H1 (cell line): ENCODE measurements around the gene KCNQ1. TPM values are rescaled to one million over a fixed set of nuclear protein-coding genes. Genes with fewer than 3 reads are reported as not detected.

Source experiments
- CTCF ChIA-PET: fragments of 300-600 bp; sonication (Branson Sonifier 250); formaldehyde crosslinking; loops from one replicate; lab custom pipeline; 2021; ENCODE audit not compliant: partially characterized antibody; lab: Charles Lee
- POLR2A ChIA-PET: fragments of 300-600 bp; sonication (Branson Sonifier 250); formaldehyde crosslinking; loops from one replicate; lab custom pipeline; 2021; ENCODE audit warnings: inconsistent platforms; ENCODE audit not compliant: partially characterized antibody; lab: Charles Lee
- DNase-seq, 2 experiments: peaks; one replicate each; pipeline versions ENCODE4 v3.0.0 to v3.0.0-alpha.2; 2010 to 2022; ENCODE audit warnings: low spot score in 2 of 2, low read depth in 1 of 2, mixed read lengths in 1 of 2
- FAIRE-seq: peaks from 2 replicates; lab custom pipeline; 2011; peaks lifted over from hg19 to GRCh38; lab: Jason Lieb, UNC
- H2AFZ ChIP-seq: 2 replicates; pipeline ENCODE4 v1.8.1; 2012; ENCODE audit warnings: low read length, inconsistent platforms
- H2AK5ac ChIP-seq: 2 replicates; pipeline ENCODE4 v1.6.1; 2013; ENCODE audit warnings: low read depth, low read length
- H2BK120ac ChIP-seq: replicated peaks from 2 replicates; pipeline ENCODE3; 2013; ENCODE audit warnings: low read depth, low read length, inconsistent platforms
- H2BK12ac ChIP-seq: 2 replicates; pipeline ENCODE4 v1.6.1; 2013; ENCODE audit warnings: low read depth, low read length
- H2BK15ac ChIP-seq: 2 replicates; pipeline ENCODE4 v1.6.1; 2013; ENCODE audit warnings: low read length
- H2BK20ac ChIP-seq: 2 replicates; pipeline ENCODE4 v1.6.1; 2013; ENCODE audit warnings: low read length
- H2BK5ac ChIP-seq: 2 replicates; pipeline ENCODE4 v1.6.1; 2013; ENCODE audit warnings: low read depth, low read length
- H3K14ac ChIP-seq: 2 replicates; pipeline ENCODE4 v1.6.1; 2013; ENCODE audit warnings: inconsistent platforms; ENCODE audit not compliant: insufficient read length
- H3K18ac ChIP-seq: 2 replicates; pipeline ENCODE4 v1.6.1; 2013; ENCODE audit warnings: low read length; ENCODE audit errors: extremely low read depth
- H3K23ac ChIP-seq: 2 replicates; pipeline ENCODE4 v1.6.1; 2013; ENCODE audit warnings: inconsistent platforms; ENCODE audit not compliant: insufficient read length
- H3K23me2 ChIP-seq: 2 replicates; pipeline ENCODE4 v1.6.1; 2013; ENCODE audit warnings: low read depth, low read length
- H3K27ac ChIP-seq: 2 replicates; pipeline ENCODE4 v1.6.1; 2011; ENCODE audit warnings: low read depth, low read length, inconsistent platforms
- H3K27me3 ChIP-seq, 4 experiments: replicated peaks in 1 of 4; 1 replicate in 1 of 4; 2 replicates in 3 of 4; pipeline versions ENCODE4 v1.6.1 to v1.8.1; 2011 to 2013; ENCODE audit warnings: low read length in 3 of 4, mild to moderate bottlenecking in 3 of 4, inconsistent platforms in 2 of 4, mixed read lengths in 2 of 4, moderate library complexity in 1 of 4; ENCODE audit not compliant: control insufficient read depth in 3 of 4, insufficient read depth in 3 of 4; ENCODE audit errors: extremely low read depth in 1 of 4
- H3K36me3 ChIP-seq, 4 experiments: 2 replicates each; pipeline versions ENCODE4 v1.6.1 to v1.8.1; 2011 to 2013; ENCODE audit warnings: mild to moderate bottlenecking in 4 of 4, low read length in 3 of 4, moderate library complexity in 2 of 4, control low read depth in 1 of 4, inconsistent platforms in 1 of 4; ENCODE audit not compliant: insufficient read depth in 4 of 4, control insufficient read depth in 2 of 4
- H3K4ac ChIP-seq: replicated peaks from 2 replicates; pipeline ENCODE3; 2013; ENCODE audit warnings: low read length, low read depth, mixed read lengths, inconsistent platforms; ENCODE audit not compliant: insufficient read length
- H3K4me1 ChIP-seq, 4 experiments: replicated peaks in 1 of 4; 1 replicate in 1 of 4; 2 replicates in 3 of 4; pipeline versions ENCODE4 v1.6.1 to v1.8.1; 2011 to 2013; ENCODE audit warnings: low read length in 3 of 4, inconsistent platforms in 2 of 4, mixed read lengths in 1 of 4; ENCODE audit not compliant: insufficient read depth in 4 of 4, control insufficient read depth in 3 of 4
- H3K4me2 ChIP-seq, 2 experiments: 2 replicates each; pipeline versions ENCODE4 v1.6.1 to v1.8.1; 2011 to 2013; ENCODE audit warnings: low read depth in 2 of 2, low read length in 2 of 2, control low read depth in 1 of 2, inconsistent platforms in 1 of 2, mild to moderate bottlenecking in 1 of 2; ENCODE audit not compliant: insufficient read depth in 1 of 2
- H3K4me3 ChIP-seq, 4 experiments: fragments of 200-600, 300-600 bp in 1 of 4; sonication (generic), shearing (Covaris generic), sonication (Bioruptor Twin) in 1 of 4; 2 replicates each; pipeline versions ENCODE4 v1.5.1 to v1.8.1; 2011 to 2016; ENCODE audit warnings: low read length in 4 of 4, low read depth in 3 of 4, control low read depth in 2 of 4, inconsistent platforms in 2 of 4, mild to moderate bottlenecking in 2 of 4, mixed read lengths in 1 of 4, moderate library complexity in 1 of 4; ENCODE audit not compliant: insufficient read depth in 2 of 4; ENCODE audit errors: extremely low read depth in 1 of 4
- H3K56ac ChIP-seq: replicated peaks from 2 replicates; pipeline ENCODE3; 2013; ENCODE audit warnings: low read depth, mild to moderate bottlenecking, mixed read lengths, low read length, inconsistent platforms; ENCODE audit not compliant: insufficient read length
- H3K79me1 ChIP-seq: 2 replicates; pipeline ENCODE4 v1.6.1; 2013; ENCODE audit warnings: low read depth, low read length, control low read depth
- H3K79me2 ChIP-seq, 2 experiments: 2 replicates each; pipeline versions ENCODE4 v1.6.1 to v1.8.1; 2012 to 2013; ENCODE audit warnings: low read length in 2 of 2, mild to moderate bottlenecking in 2 of 2, inconsistent platforms in 1 of 2; ENCODE audit not compliant: insufficient read depth in 2 of 2, control insufficient read depth in 1 of 2
- H3K9ac ChIP-seq, 4 experiments: replicated peaks in 1 of 4; 1 replicate in 1 of 4; 2 replicates in 3 of 4; pipeline versions ENCODE4 v1.6.1 to v1.8.1; 2011 to 2013; ENCODE audit warnings: low read depth in 3 of 4, low read length in 3 of 4, control low read depth in 2 of 4, mild to moderate bottlenecking in 2 of 4, moderate library complexity in 2 of 4, inconsistent platforms in 1 of 4; ENCODE audit errors: extremely low read depth in 1 of 4
- H3K9me3 ChIP-seq, 2 experiments: 2 replicates each; pipeline versions ENCODE4 v1.6.1 to v1.8.1; 2012 to 2013; ENCODE audit warnings: mild to moderate bottlenecking in 2 of 2, moderate library complexity in 2 of 2, control low read depth in 1 of 2, inconsistent platforms in 1 of 2, low read depth in 1 of 2, low read length in 1 of 2, mixed read lengths in 1 of 2; ENCODE audit not compliant: insufficient read depth in 2 of 2
- H4K20me1 ChIP-seq, 2 experiments: replicated peaks in 1 of 2; 2 replicates each; pipeline versions ENCODE3 to v1.8.1; 2011 to 2013; ENCODE audit warnings: inconsistent platforms in 2 of 2, low read length in 2 of 2, mild to moderate bottlenecking in 1 of 2; ENCODE audit not compliant: insufficient read depth in 2 of 2, control insufficient read depth in 1 of 2
- H4K5ac ChIP-seq: 2 replicates; pipeline ENCODE4 v1.6.1; 2013; ENCODE audit warnings: low read length, low read depth, mixed read lengths, inconsistent platforms; ENCODE audit not compliant: insufficient read length
- H4K8ac ChIP-seq: 2 replicates; pipeline ENCODE4 v1.8.0; 2013; ENCODE audit warnings: mild to moderate bottlenecking, moderate library complexity, low read length, inconsistent platforms; ENCODE audit not compliant: insufficient read depth; ENCODE audit errors: extremely low read depth
- H4K91ac ChIP-seq: replicated peaks from 2 replicates; pipeline ENCODE3; 2013; ENCODE audit warnings: low read length, mixed read lengths, inconsistent platforms; ENCODE audit not compliant: insufficient read length
- ASH2L ChIP-seq: fragments of 200-600, 300-600 bp; sonication (generic); IDR thresholded peaks from one replicate; pipeline ENCODE4 v1.7.1; 2017; ENCODE audit warnings: low read length
- BACH1 ChIP-seq: IDR thresholded peaks from 2 replicates; pipeline ENCODE4 v1.6.1; 2012; ENCODE audit warnings: low read length, improper control_type of control experiment
- CTBP2 ChIP-seq: IDR thresholded peaks from 2 replicates; pipeline ENCODE4 v1.7.0; 2011; ENCODE audit warnings: borderline replicate concordance, mild to moderate bottlenecking, moderate library complexity, mixed read lengths, low read length; ENCODE audit not compliant: insufficient read depth, insufficient read length
- EGR1 ChIP-seq: IDR thresholded peaks from 2 replicates; pipeline ENCODE4 v1.6.1; 2011; ENCODE audit warnings: low read depth, low read length, borderline replicate concordance
- FOSL1 ChIP-seq: IDR thresholded peaks from 2 replicates; pipeline ENCODE4 v1.6.1; 2011; ENCODE audit warnings: mild to moderate bottlenecking, low read depth, low read length, moderate library complexity; ENCODE audit not compliant: insufficient read depth
- POU5F1 ChIP-seq: IDR thresholded peaks from 2 replicates; pipeline ENCODE4 v1.6.1; 2011; ENCODE audit warnings: low read depth, mild to moderate bottlenecking, low read length, moderate library complexity
- RBBP5 ChIP-seq: IDR thresholded peaks from 2 replicates; pipeline ENCODE4 v1.7.1; 2012; ENCODE audit warnings: low read depth, mild to moderate bottlenecking, inconsistent platforms, low read length, moderate library complexity, borderline replicate concordance
- RFX5 ChIP-seq: IDR thresholded peaks from 2 replicates; pipeline ENCODE4 v1.6.1; 2011; ENCODE audit warnings: low read depth, low read length, improper control_type of control experiment, borderline replicate concordance
- SIRT6 ChIP-seq: IDR thresholded peaks from one replicate; pipeline ENCODE4 v1.7.1; 2012; ENCODE audit warnings: low read length, inconsistent platforms
- TEAD4 ChIP-seq: IDR thresholded peaks from 2 replicates; pipeline ENCODE4 v1.6.1; 2012; ENCODE audit warnings: low read depth, low read length, inconsistent platforms, mixed read lengths
- YY1 ChIP-seq: IDR thresholded peaks from 2 replicates; pipeline ENCODE4 v1.6.1; 2011; ENCODE audit warnings: low read depth, mild to moderate bottlenecking, low read length
- WGBS, 2 experiments: shearing (Covaris generic) in 1 of 2; methylation state at CpG; one replicate each; pipeline versions ENCODE4 v1.1.6 to v1.1.7; 2013 to 2015; ENCODE audit warnings: low lambda C conversion rate in 2 of 2, mixed read lengths in 2 of 2, inconsistent platforms in 1 of 2, low coverage in 1 of 2, missing lambda C conversion rate in 1 of 2; ENCODE audit not compliant: insufficient replicate concordance in 2 of 2, insufficient coverage in 1 of 2, insufficient read length in 1 of 2; ENCODE audit errors: extremely low coverage in 1 of 2, missing lambda C conversion rate in 1 of 2; 5-methylcytosine and 5-hydroxymethylcytosine counted together
- polyA plus RNA-seq, 7 experiments: library from polyadenylated mRNA; depleted of rRNA in 3 of 7; stranded (reverse) in 5 of 7; unstranded in 2 of 7; fragments of >200 nt in 5 of 7; fragments of 200-250 nt in 2 of 7; gene quantifications; 1 replicate in 5 of 7; 2 replicates in 1 of 7; 4 replicates in 1 of 7; pipeline versions ENCODE4 v1.2.1 to v1.2.3, GENCODE V29; 2011 to 2013; ENCODE audit warnings: missing spikeins in 2 of 7, mixed read lengths in 2 of 7
- total RNA-seq: library from RNA; stranded (reverse); fragmentation: NEBNext Ultra II Directional; extraction: Animal tissue kit (Norgen Biotek cat#: 25700); gene quantifications from 2 replicates; pipeline ENCODE4 v1.2.1, GENCODE V29; 2021

KCNQ1 gene
- total and polyA plus RNA-seq, 2 of the 8 experiments (the other 6 are each of a cell fraction or from before 2014, with no cell fraction given): 1.9 to 2.0 TPM

GRCh38 chr11:2678396-2678795 lies 233.6 kb downstream of the KCNQ1 start:
- CTCF ChIA-PET: interaction anchor here (1.2 kb wide), 1 partner anchor 203 kb away, joined by 3 read pairs; no protein-coding TSS in a partner anchor

More at GRCh38 chr11:2678396-2678795, 233.6 kb downstream of the KCNQ1 start:
- Histone ChIP-seq H3K9ac (no peak overlapping the region), H3K79me2 (peaks cover 0 to 25% of the 10 kb centered on the region in 2 experiments; a peak in 2 of 4 replicates), H3K36me3 (peaks cover 0 to 3% (median 0%) of the 10 kb centered on the region in 4 experiments; a peak in 1 of 8 replicates), H3K23me2 (peaks cover 2% of the 10 kb centered on the region; the same call in 1 of the 2 replicates), H3K4me3 (no peak overlapping the region), H3K79me1 (peaks cover 4% of the 10 kb centered on the region; the same call in 1 of the 2 replicates), H3K9me3 (no peaks in the 10 kb centered on the region), H4K91ac (no peak overlapping the region), H2BK15ac (no peak overlapping the region), H3K4ac (no peak overlapping the region), H3K4me2 (no peak overlapping the region), H2BK5ac (no peak overlapping the region), H3K27me3 (peaks cover 0 to 2% (median 0%) of the 10 kb centered on the region in 4 experiments; a peak in 3 of 7 replicates), H2AFZ (no peak overlapping the region), H3K14ac (no peak overlapping the region), H2BK120ac (no peak overlapping the region), H2BK20ac (no peak overlapping the region), H3K18ac (no peak overlapping the region), H3K56ac (no peak overlapping the region), H3K23ac (no peak overlapping the region), H2AK5ac (no peak overlapping the region), H3K4me1 (peaks cover 0 to 7% (median 7%) of the 10 kb centered on the region in 4 experiments; a peak in 5 of 7 replicates), H4K20me1 (peaks cover 11 to 25% of the 10 kb centered on the region in 2 experiments), H4K8ac (no peak overlapping the region), H2BK12ac (no peak overlapping the region), H4K5ac (no peak overlapping the region), H3K27ac (no peak overlapping the region)
- WGBS, 2 experiments: 70% methylated on average over 1 of the region's 1 CpG; no CpG with 5 or more reads in 1 of the 2 experiments
- no peak for DNase-seq
- POLR2A ChIA-PET: interaction anchor here (1.1 kb wide), 1 partner anchor 150 kb away, joined by 3 read pairs; no protein-coding TSS in a partner anchor
- no peak for FAIRE-seq
- TF ChIP-seq EGR1: no peak
- no peak for TF ChIP-seq TEAD4
- TF ChIP-seq BACH1: no peak
- TF ChIP-seq SIRT6: no peak
- TF ChIP-seq RBBP5: no peak
- no peak for TF ChIP-seq YY1
- TF ChIP-seq RFX5: no peak
- no peak for TF ChIP-seq POU5F1
- no peak for TF ChIP-seq CTBP2
- no peak for TF ChIP-seq FOSL1
- TF ChIP-seq ASH2L: no peak
